Fibroblast of upper back skin (primary cell): Measurements from ENCODE around the gene GYPA.
"Not testable (repeated sequence)": the region's sequence is repeated elsewhere in the genome, so short reads cannot be mapped to it uniquely, and the experiment has no call there.

Experiments
- DNase-seq: peaks from one replicate; pipeline ENCODE4 v3.0.0-alpha.2; 2013

GYPA gene

DNA sequence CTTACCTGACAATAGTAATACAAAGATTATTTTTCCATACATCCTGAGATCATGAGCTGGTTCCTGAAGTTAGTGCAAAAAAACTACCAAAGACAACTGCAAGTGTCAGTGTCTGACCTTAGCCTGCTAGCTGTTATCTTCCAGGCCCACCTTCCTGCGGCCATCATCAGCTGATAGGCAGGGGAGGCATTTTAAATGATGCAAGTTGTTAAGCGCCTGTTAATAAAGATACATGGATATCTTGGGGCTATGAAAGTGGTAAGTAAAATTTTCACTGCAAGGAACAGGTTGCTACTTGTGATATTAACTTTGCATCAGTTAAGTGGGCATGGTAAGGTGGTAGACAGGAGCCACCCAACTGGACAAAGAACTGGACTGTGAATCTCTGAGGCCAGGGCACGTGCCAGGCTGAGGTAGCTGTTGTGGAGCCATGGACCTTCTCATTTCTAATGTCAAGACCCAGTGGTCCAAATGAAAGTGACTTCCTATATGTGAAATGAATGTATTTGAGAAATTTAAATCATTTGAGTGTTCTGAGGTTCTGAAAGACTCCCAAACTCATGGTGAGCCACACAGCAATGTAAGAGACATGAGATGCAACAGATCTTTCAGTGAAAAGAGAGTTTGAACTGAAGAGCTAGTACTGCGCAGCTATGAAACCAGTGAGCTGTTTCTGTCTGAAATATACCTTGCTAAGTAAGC is at the start of gene GYPA:
Gene GYPA (minus strand): TSS at position 125 of the 702 bp plus-strand sequence. CDS start 83 bp downstream, at position 42.
- DNase-seq, result not testable (repeated sequence)

DNA sequence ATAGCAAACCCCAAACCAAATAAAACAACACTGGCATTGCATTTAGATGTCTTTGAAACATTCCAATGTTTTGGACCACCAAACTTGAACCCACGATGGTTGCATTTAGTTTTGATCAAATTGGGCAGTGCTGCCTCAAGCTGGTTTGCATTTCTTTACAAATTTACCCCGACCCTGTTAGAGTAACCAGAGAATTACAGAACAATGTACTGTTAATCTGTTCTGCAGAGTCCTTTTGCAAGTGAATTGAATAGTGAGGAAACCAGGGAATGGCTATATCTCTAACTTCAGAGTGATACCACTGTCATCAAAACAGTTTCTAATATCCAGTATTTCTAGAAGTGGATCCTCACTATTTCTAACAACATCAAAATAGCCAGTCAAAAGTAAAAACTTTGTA is 49.5 kb upstream of the GYPA start:
- DNase-seq, result no peak

GRCh38 chr4:144189121-144189520 is 48.6 kb upstream of the GYPA start:
- DNase-seq, result peak; percentile 16

DNA sequence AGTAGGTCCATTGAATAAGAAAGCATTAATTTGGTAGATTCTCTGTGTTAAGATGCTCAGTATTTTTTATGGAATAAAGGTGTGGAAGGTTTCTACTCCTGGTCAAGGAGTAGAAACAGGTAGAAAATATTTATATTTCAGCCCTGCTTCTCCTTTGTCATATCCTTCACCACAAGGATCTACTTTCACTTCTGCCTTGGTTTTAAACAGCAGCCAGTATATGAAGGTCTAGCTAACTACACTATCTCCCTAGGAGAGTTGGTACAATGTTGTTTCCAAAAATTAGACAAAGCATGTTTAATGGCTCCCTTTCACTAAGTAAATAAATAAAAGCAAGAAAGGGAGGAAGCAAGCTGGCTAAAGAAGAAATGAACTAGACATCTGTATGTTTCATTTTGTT is 44.6 kb upstream of the GYPA start:
- no peak for DNase-seq

GRCh38 chr4:144183165-144183564 is 42.6 kb upstream of the GYPA start:
- no peak for DNase-seq

DNA sequence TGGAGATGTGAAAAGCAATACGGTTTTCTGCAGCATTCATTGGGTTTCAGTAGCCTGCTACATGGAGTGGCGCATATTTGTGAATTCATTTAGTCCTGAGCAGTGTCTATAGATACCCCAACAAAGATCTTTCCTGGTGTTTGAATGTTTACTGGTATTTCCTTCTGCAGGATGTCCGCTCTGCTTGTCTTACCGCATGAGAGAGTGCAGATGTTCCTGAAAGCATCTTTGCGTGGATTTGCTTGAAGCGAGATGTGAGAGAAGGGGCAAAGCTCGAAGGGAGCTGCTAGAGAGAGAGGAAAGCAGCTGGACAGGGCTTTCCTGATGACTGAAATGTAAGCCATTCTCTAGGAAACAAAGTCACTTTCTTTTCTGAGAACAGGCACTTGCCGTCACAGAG is 40.9 kb upstream of the GYPA start:
- no peak for DNase-seq

GRCh38 chr4:144179152-144179739 is 38.7 kb upstream of the GYPA start:
- no peak for DNase-seq

DNA sequence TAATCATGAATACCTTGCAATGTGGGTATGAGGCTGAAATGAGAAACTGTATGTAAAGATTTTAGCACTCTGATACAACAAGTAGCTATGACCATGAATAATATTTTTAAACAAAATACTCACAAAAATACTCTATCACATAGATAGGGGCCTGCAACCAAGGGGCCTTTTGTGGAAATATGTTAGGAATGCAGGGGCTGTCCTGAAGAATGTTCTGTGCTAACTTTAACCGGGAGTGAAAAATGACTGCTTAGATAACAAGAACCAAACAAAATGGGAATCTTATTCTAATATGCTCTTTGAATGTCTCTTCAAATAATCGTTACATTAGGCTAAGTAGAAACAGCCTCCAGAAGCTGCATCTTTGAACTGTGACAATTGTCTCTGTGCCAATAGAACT is 37.9 kb upstream of the GYPA start:
- peak; percentile 32 for DNase-seq

- DNase-seq, result peak; percentile 25
These were observed 36.0 kb upstream of the GYPA start for GRCh38 chr4:144176476-144176875.

- DNase-seq, result peak; percentile 74
These were observed 34.0 kb upstream of the GYPA start for GRCh38 chr4:144174401-144175067.

DNA sequence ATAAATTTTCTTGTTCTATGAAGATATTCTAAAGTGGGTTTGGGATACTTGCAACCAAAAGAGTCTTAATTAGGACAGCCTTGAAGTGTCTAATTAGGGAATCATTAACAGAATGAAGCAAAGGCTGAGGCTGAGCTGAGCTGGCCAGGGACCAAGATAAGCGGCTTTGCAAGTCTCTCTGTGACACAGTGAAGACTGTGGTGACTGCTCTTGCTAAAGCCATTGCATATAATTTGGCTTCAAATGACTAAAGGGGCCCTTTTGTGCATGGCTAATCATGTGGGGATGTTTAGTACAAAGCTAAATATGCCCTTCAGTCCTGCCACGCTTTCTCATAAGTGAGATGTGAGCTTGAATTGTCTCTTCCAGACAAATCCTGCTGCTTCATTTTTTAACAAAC is 31.2 kb upstream of the GYPA start:
- DNase-seq, result no peak

GRCh38 chr4:144169211-144169610 is 28.7 kb upstream of the GYPA start:
- DNase-seq, result no peak

GRCh38 chr4:144154044-144154443 is 13.5 kb upstream of the GYPA start:
- DNase-seq, result no peak

DNA sequence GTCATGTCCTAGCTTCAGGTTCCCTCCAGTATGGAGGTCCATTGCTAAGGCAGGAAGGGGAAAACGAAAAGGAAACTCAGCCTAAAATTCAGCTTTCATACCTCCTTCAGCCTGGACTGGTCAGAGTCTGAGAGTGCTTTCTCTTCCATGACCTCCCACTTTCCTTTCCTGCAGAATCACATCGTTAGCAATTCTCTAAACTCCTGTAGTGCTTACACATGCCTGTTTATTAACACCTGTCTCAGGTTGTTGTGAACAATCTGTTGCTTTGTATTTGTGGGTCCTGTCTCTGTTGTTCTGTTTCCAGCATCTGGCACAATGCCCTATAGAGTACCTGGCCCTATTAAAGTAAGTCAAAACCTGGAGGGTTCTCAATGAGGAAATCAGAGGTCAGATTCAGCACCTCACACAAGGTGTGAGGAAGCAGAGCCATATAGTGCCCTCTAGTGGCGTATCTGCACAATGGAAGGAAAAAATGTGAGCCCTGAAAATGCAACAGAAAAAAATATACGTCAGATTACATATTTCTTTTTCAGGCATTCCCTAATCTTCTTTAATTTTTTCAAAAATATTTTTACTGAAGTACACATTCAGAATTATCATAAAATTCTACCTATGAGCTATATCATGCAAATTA is 2.3 kb upstream of the GYPA start:
- peak; percentile 10 for DNase-seq

DNA sequence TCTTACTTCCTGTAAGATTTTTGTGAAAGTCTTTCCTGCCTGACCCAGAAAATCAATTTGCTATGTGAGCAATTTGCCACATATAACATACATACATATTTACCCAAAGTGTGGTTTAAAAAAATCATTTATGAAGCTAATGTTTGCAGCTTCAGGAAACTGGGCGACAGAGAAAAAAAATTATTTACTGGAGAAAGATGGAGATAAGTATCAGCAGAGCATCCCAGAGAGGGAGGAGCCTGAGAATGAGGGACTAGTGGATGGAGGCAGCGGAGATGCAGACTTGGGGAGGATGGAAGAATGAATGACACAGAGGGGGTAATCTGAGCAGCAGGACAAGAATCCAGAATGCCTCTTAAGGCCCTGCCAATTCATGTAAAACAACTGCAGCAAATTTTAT is 975 bp upstream of the GYPA start:
- DNase-seq, result no peak

GRCh38 chr4:144139991-144140390 is 527 bp downstream of the GYPA start:
- DNase-seq, result not testable (repeated sequence)

GRCh38 chr4:144139547-144139946 is 971 bp downstream of the GYPA start:
- not testable (repeated sequence) for DNase-seq

DNA sequence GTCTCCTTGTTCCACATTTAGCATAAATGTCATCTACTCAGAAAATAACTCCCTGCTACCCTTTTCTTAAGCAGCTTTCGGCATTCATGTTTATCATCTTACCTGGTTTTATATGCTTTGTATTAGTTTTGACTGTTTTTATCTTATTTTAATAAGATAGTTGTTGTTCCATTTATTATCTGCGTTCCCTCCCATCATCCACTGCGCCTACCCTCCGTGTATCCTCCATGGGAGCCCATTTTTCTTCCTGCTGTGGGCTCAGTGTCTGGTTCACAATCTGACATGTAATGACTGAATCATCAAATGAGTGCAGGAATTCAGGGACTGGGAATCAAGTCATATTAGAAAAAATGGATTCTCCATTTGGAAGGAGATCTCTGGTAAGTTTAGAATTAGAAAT is 2.3 kb downstream of the GYPA start:
- not testable (repeated sequence) for DNase-seq

- DNase-seq, result peak; percentile 12
These were observed 3.2 kb downstream of the GYPA start for GRCh38 chr4:144137137-144137931.

DNA sequence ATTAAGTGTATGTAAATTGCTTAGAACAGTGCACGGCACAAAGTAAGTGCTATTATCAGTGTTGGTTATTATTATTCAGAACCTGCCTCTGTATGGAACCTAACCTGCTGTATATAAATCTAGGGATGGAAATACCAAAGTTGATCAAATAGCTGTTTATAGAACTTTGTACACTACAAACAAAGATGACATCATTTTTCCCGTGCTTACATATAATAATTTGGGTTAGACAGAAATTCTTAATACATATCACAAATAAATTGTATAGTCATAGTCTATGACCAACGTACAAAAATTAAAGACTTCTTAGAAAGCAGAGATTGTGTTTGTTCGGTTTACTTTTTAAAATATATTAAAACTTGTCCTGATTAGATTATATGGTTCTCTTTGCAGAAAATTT is 4.3 kb downstream of the GYPA start:
- DNase-seq, result not testable (repeated sequence)

GRCh38 chr4:144130167-144130566 is 10.4 kb downstream of the GYPA start:
- DNase-seq, result not testable (repeated sequence)

GRCh38 chr4:144129336-144129875 is 11.1 kb downstream of the GYPA start:
- DNase-seq, result not testable (repeated sequence)
